ENCODE results near the gene XPA.

GRCh38 chr9:97670586-97670985, 26.6 kb downstream of the XPA start:
- TF ChIP-seq CTCF (IDR thresholded peaks at IDR 0.05) (no peak), POLR2A (IDR thresholded peaks at IDR 0.05) (no peak)
